Measurements from ENCODE around the gene AP3B2. TPM values are rescaled to one million over a fixed set of nuclear protein-coding genes. Genes with fewer than 3 reads are reported as not detected.
"Not testable (repeated sequence)": the region's sequence is repeated elsewhere in the genome, so short reads cannot be mapped to it uniquely, and the experiment has no call there.

The AP3B2 gene
- total RNA-seq, 2 donors from 2014 or later: 0.41 to 1.5 TPM

- H3K4me1 Mint-ChIP-seq: no peaks in the 10 kb centered on the region
- no peaks in the 10 kb centered on the region for H3K36me3 Mint-ChIP-seq (ENCODE audit: low read depth)
- ATAC-seq (replicated peaks): no peak
- peak overlapping the region; percentile 42 for H3K4me3 Mint-ChIP-seq
- peaks cover 28% of the 10 kb centered on the region for H3K27me3 Mint-ChIP-seq
- H3K9me3 Mint-ChIP-seq: no peaks in the 10 kb centered on the region
- H3K27ac Mint-ChIP-seq: no peak overlapping the region
Observed at GRCh38 chr15:82649226-82649999, 60.3 kb downstream of the AP3B2 start.

GRCh38 chr15:82648257-82649103, 61.2 kb downstream of the AP3B2 start:
- no peak overlapping the region for H3K27ac Mint-ChIP-seq
- peak overlapping the region; percentile 42 for H3K4me3 Mint-ChIP-seq
- ATAC-seq (replicated peaks): no peak
- no peaks in the 10 kb centered on the region for H3K36me3 Mint-ChIP-seq (ENCODE audit: low read depth)
- H3K9me3 Mint-ChIP-seq: no peaks in the 10 kb centered on the region
- H3K27me3 Mint-ChIP-seq: peaks cover 32% of the 10 kb centered on the region
- no peaks in the 10 kb centered on the region for H3K4me1 Mint-ChIP-seq

GRCh38 chr15:82647835-82648256, 61.8 kb downstream of the AP3B2 start:
- Mint-ChIP-seq H3K9me3 (no peaks in the 10 kb centered on the region), H3K27ac (no peak overlapping the region), H3K4me1 (no peaks in the 10 kb centered on the region), H3K27me3 (peaks cover 30% of the 10 kb centered on the region), H3K36me3 (ENCODE audit: low read depth) (no peaks in the 10 kb centered on the region), H3K4me3 (peak overlapping the region; percentile 42)
- ATAC-seq (replicated peaks): peak; percentile 55

GRCh38 chr15:82647045-82647834, 62.4 kb downstream of the AP3B2 start, which contains the start of gene CPEB1:
Gene CPEB1 (minus strand): TSS chr15:82647363. CDS start chr15:82628459, 18,904 bp downstream.
- Mint-ChIP-seq H3K27ac (no peak within 1 kb of the TSS), H3K4me3 (peak within 1 kb of the TSS; percentile 51), H3K9me3 (no peaks in the 10 kb centered on the region), H3K4me1 (no peaks in the 10 kb centered on the region), H3K36me3 (ENCODE audit: low read depth) (no peaks in the 10 kb centered on the region), H3K27me3 (peaks cover 34% of the 10 kb centered on the region)
- peak; percentile 66 for ATAC-seq (replicated peaks)

- Mint-ChIP-seq H3K9me3 (no peaks in the 10 kb centered on the region), H3K27ac (no peak overlapping the region), H3K36me3 (ENCODE audit: low read depth) (no peaks in the 10 kb centered on the region), H3K4me3 (peak overlapping the region; percentile 51), H3K27me3 (peaks cover 37% of the 10 kb centered on the region), H3K4me1 (no peaks in the 10 kb centered on the region)
- ATAC-seq (replicated peaks): no peak
Observed at GRCh38 chr15:82646250-82647044, 63.2 kb downstream of the AP3B2 start.

- not testable (repeated sequence) for H3K27ac Mint-ChIP-seq; H3K9me3 Mint-ChIP-seq; H3K36me3 Mint-ChIP-seq (ENCODE audit: low read depth); H3K4me1 Mint-ChIP-seq; ATAC-seq (replicated peaks); H3K4me3 Mint-ChIP-seq
- peaks cover 49% of the 10 kb centered on the region for H3K27me3 Mint-ChIP-seq
Observed at GRCh38 chr15:82644967-82645852, 64.5 kb downstream of the AP3B2 start.

- Mint-ChIP-seq H3K9me3 (no peaks in the 10 kb centered on the region), H3K27me3 (peaks cover 55% of the 10 kb centered on the region), H3K36me3 (ENCODE audit: low read depth) (no peaks in the 10 kb centered on the region), H3K4me1 (no peaks in the 10 kb centered on the region), H3K27ac (no peak overlapping the region), H3K4me3 (no peak overlapping the region)
- ATAC-seq (replicated peaks): no peak
Observed at GRCh38 chr15:82643992-82644391, 65.7 kb downstream of the AP3B2 start.

GRCh38 chr15:82642656-82643055, 67.0 kb downstream of the AP3B2 start:
- Mint-ChIP-seq H3K36me3 (ENCODE audit: low read depth) (no peaks in the 10 kb centered on the region), H3K4me1 (no peaks in the 10 kb centered on the region), H3K9me3 (no peaks in the 10 kb centered on the region), H3K27me3 (peaks cover 54% of the 10 kb centered on the region), H3K27ac (no peak overlapping the region), H3K4me3 (no peak overlapping the region)
- no peak for ATAC-seq (replicated peaks)

GRCh38 chr15:82641129-82641798, 68.4 kb downstream of the AP3B2 start:
- H3K9me3 Mint-ChIP-seq: no peaks in the 10 kb centered on the region
- peaks cover 66% of the 10 kb centered on the region for H3K27me3 Mint-ChIP-seq
- no peaks in the 10 kb centered on the region for H3K4me1 Mint-ChIP-seq
- H3K36me3 Mint-ChIP-seq (ENCODE audit: low read depth): no peaks in the 10 kb centered on the region
- no peak for ATAC-seq (replicated peaks)
- no peak overlapping the region for H3K27ac Mint-ChIP-seq
- H3K4me3 Mint-ChIP-seq: no peak overlapping the region

- ATAC-seq (replicated peaks): no peak
- H3K4me3 Mint-ChIP-seq: no peak overlapping the region
- peaks cover 67% of the 10 kb centered on the region for H3K27me3 Mint-ChIP-seq
- H3K4me1 Mint-ChIP-seq: no peaks in the 10 kb centered on the region
- H3K9me3 Mint-ChIP-seq: no peaks in the 10 kb centered on the region
- H3K36me3 Mint-ChIP-seq (ENCODE audit: low read depth): no peaks in the 10 kb centered on the region
- H3K27ac Mint-ChIP-seq: no peak overlapping the region
Observed at GRCh38 chr15:82640672-82641071, 69.0 kb downstream of the AP3B2 start.

GRCh38 chr15:82635798-82636197, 73.9 kb downstream of the AP3B2 start:
- Mint-ChIP-seq H3K9me3 (no peaks in the 10 kb centered on the region), H3K36me3 (ENCODE audit: low read depth) (no peaks in the 10 kb centered on the region), H3K27ac (no peak overlapping the region), H3K27me3 (peaks cover 49% of the 10 kb centered on the region), H3K4me1 (no peaks in the 10 kb centered on the region), H3K4me3 (no peak overlapping the region)
- ATAC-seq (replicated peaks): no peak

GRCh38 chr15:82630033-82630432, 79.6 kb downstream of the AP3B2 start:
- Mint-ChIP-seq H3K4me1 (no peaks in the 10 kb centered on the region), H3K9me3 (no peaks in the 10 kb centered on the region), H3K27me3 (peaks cover 4% of the 10 kb centered on the region), H3K27ac (no peak overlapping the region), H3K36me3 (ENCODE audit: low read depth) (no peaks in the 10 kb centered on the region), H3K4me3 (no peak overlapping the region)
- ATAC-seq (replicated peaks): no peak
